HL-60/S4 (cell line): ENCODE data around the gene TFAM.
"Not testable (repeated sequence)": the region's sequence is repeated elsewhere in the genome, so short reads cannot be mapped to it uniquely, and the experiment has no call there.

ENCODE experiments used
- in situ Hi-C: fragments of 300-500 bp; cut with MboI; formaldehyde crosslinking; loops from 2 replicates; pipeline ENCODE4 v1.14.3; 2022; ENCODE audit warnings: low sequenced_read_pairs

TFAM gene

DNA sequence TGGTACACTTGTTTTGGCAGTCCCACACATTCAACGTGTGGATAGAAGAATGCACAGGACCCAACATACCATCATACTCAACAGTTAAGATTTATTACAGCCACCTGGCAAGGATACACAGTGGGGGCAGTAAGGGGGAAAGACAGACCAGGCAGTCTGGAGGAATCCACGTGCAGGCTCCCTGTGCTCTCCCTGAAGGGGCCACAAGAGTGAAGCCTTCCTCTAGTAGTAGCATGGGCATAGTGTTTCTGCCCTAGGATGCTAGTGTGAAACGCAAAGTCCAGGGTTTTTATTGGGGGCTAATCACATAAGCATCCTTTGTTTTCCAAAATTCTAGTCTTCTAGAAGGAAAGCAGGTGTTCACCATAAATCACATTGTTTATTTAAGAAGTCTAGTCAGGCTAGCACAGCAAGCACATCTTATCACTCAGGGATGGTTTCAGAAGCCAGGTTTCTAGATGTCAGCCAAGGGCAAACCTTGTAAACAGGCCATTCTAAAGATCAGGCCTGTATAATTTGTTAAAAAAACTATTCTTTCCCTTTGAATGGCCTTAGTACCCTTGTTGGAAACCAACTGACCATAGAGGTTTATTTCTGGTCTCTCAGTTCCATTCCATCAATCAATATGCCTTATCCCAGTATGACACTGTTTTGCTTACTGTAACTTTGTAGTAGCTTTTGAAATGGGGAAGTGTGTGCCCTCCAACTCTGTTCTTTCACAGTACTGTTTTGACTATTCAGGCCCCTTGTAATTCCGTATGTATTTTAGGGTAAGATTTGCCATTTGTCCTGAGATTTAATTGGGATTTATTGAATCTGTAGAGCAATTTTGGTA is 12.4 kb upstream of the TFAM start:
- in situ Hi-C loops, result no loop called here

DNA sequence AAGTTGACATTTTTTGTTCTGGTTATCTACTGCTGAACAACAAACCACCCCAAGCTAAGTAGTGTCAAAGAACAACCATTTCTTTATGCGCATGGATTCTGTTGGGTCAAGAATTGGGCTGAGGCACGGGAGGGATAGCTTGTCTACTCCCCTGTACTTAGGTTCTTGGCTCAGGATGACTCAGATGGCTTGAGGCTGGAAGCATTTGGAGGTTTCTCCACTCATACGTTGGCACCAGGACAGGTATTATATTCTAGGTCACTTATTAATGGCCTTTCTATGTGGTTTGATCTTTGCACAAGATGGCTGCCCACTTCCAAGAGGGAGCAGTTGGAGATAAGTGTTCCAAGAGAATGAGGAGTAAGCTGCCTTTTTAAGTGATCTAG is 11.8 kb upstream of the TFAM start:
- in situ Hi-C loops, result no loop called here

DNA sequence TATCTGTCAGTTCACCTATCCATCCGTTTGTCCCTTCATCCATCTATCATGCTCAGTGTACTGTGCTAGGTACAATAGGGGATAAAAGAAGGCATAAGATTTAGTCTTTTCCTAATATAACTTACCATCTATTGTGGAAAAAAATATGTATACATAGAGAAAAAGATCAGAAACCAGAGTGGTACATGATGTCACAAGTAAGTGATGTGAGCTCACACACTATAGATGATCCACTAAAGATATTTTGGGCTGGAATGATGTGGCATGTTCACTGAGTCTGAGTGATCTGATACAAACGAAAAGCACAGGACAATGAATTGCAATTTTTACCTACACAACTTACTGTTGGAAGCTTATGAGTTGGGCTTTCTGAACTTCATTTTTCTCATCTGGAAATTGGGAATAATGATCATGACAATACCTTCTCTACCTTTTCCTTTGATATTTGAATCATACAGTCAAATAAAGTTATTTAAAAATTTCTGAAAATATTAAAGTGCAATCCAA is 2.7 kb upstream of the TFAM start:
- in situ Hi-C loops, result no loop called here

DNA sequence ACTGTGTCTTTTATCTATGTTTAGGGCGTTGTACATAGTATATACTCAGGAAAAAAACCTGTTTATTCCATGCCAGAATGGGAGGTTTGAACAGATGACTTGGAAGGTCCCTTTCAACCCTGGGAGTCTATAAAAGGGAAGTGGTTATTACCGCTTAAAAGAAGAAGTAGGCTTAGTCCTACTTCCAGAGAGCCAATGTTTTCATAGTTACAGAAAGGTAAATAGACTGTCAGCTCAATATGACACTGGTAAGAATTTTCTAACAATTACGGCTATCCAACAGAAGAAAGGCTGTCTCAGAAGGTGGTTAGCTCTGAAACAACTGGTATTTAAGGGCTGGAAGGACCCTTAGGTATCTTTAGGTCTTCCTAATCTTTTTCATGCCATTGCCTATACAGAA is 1.1 kb upstream of the TFAM start:
- in situ Hi-C loops, result no loop called here

DNA sequence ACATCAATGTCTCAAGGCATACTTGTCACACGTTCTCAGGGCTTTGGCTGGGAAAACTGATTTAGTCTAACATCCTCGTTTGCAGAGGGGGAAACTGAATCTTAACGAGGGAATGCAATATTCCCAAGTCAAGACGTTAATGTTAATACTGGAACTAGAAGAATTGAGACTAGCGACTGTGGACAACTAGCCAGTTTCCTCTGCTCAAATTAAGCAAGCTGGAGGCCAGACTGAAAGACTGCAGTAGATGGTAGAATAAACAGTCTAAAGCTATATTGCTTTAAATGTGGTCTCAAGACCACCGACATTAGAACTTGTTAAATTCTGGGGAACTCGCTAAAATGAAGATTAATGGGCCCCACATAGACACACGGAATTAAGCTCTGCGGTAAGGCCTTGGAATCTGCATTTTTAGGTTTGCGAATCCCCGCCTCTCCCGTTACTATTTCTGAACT is 639 bp upstream of the TFAM start:
- in situ Hi-C loops, result no loop called here

DNA sequence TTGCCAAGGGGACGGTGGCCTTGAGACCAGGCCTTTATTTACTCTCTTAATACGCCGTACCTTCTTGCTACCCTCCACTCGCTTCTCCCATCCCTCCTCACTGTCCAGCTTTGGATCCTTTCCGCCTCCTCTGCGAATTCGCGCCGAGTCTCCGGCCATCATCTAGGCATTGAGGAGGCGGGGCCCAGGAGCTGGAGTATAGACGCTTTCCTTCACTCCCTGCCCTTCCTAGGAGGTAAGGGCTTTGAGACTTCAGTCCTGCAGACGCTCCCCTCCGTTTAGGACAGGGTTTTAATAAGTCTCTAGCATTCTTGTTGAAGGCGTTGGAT is 538 bp downstream of the TFAM start:
- in situ Hi-C loops, result no loop called here

DNA sequence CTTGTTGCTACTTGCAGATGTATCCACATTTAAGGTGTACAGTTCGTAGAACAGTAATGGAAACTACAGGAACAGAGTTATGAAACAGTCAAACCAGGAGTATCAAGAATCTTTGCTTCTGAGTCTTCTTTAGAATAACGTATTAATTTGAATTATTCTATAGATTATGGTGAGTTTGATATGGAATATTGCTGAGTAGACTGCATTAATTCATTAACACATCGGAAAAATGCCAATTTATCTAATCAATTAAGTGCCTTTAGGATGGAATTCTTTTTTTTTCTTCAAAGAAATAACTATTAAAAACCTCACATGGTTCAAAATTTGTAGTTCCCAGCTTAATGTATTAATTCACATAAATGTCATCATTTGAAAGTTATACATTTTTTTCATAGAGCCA is 3.8 kb downstream of the TFAM start:
- in situ Hi-C loops, result no loop called here

DNA sequence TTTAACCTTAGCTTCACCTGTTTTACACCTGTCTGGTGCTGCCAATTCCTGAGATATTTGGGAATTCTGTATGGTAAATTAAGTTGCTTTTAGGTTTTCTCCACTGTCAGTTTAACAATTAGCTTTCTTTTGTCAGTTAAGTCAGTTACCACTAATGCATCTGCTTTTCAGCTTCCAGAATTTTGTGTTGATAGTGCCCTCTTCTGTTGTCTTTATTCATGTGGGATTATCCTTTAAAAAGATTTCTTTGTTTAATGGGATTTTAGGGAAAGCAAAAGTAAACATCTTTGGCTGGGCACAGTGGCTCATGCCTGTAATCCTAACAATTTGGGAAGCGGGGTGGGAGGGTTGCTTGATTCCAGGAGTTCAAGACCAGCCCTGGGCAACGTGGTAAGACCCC is 8.1 kb downstream of the TFAM start:
- in situ Hi-C loops, result no loop called here

DNA sequence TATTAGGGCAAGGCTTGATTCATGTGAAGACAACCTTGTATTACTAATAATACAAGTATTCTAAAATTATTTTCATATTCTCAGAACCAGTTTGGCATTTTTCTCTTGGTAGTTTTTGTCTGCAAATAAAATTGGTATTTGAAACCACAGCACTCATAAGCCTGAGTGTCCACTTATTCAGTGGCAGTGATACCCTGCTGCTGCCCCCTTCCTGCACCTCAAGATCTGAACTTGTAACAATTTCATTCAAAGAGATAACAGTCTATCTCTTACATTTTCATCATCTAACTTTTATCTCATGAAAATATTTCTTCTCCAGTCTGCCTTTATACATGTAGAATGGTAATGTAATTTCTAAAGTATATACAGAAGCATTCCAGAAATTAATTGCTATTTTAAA is 9.3 kb downstream of the TFAM start:
- in situ Hi-C loops, result no loop called here

DNA sequence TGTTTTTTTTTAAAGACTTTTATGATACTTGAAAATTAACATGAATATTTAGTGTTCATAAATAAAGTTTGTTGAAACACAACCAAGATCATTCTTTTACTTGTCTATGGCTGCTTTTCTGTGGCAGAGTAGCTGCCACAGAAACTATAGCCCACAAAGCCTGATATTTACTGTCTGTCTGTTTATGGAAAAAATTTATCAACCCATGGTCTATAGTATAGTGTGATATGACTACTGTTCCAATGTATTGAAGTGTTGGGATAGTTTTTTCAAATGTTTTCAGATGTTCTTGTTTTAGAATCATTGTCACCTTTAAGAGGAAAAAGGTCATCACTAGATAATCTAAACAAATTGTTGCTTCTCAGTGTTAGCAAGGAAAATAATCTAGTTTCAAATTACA is 10.8 kb downstream of the TFAM start:
- in situ Hi-C loops, result no loop called here

DNA sequence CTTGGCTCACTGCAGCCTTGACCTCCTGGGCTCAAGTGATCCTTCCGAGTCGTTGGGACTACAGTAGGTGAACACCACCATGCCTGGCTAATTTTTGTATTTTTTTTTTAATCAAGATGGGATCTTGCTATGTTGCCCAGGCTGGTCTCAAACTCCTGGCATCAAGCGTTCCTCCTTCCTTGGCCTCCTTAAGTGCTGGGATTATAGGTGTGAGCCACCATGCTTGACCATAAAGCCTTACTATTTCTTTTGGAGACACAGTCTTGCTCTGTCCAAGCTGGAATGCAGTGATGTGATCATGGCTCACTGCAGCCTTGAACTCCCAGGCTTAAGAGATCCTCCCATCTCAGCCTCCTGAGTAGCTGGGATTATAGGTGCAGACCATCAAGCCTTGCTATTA is 12.6 kb downstream of the TFAM start:
- in situ Hi-C loops, result no loop called here

DNA sequence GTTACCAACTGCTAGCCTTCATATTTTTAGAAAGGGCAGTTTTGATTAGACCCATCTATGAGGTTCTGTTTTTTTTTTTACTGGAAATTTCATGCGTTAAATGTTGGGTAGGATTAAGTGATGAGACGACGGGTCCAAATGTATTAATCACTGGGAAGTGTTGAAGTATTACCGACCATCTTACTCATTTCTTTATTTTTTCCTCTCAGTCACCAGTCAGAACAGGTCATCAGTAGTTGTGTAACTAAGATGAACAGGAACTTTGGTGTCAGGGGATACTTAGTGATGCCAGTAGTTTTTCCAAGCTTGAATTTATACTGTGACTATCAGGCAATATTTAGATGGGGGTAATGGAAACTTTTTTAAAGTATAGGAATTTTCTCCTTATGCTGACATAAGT is 14.2 kb downstream of the TFAM start:
- in situ Hi-C loops, result no loop called here

DNA sequence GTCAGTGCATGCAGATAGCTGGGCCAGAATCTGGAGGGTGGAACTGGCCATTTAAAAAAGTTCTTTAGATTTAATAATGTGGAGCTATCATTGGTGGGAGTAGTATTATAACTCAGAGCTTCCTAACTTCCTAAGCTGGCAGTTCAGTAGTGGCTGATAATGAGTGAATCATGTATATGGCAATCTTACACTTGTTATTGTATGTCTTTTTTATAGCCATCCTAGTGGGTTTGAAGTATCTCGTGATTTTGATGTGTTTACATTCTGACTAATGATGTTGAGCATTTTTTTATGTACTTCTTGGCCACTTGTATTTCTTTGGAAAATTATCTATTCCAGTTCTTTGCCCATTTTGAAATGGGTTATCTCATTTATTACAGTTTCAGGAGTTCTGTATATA is 15.4 kb downstream of the TFAM start:
- in situ Hi-C loops, result no loop called here

DNA sequence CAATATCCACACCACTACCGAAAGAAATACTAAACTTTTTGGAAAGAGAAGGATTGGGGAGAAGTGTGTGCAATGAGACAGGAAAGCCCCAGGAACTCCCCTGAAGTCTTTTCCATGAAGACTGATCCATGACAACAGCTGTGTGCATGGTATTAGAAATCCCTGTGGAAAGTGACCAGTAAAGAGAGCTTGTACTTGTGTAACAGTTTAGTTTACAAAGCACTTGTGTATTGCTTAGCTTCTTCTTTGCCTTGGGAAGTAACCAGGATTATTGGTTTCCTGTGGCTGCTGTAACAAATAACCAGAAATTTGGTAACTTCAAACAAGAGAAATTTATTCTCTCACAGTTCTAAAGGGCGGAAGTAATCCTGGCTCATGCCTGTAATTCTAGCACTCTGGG is 18.8 kb downstream of the TFAM start:
- in situ Hi-C loops, result no loop called here

DNA sequence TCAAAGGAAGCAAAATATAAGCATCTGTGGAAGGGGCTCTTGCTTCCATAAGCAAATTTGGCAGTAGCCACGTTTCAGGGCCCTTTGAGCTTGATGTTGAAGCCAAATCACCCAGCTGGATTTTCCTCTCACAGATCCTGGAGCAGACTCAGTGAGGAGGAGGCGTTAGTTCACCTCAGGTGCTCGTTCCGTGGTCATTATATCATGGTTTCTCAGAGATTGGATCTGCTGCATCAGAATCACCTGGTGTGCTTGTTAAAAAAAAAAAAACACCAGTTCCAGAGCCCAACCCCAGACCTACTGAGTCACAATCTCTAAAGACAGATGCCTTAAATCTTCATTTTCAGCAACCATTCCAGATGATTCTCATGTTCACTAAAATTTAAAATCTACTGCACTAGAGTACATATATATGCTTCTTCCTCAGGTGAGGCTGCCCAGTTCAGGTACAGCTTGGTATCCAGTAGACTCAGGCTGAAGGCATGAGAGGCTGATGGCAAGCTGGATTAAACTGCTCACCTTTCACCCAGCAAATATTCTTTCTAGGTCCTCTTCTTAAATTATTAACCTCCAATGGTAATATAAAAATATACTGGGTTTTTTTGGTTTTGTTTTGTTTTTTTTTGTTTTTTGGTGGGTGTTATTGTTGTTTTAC is 24.9 kb downstream of the TFAM start:
- in situ Hi-C loops, result no loop called here

DNA sequence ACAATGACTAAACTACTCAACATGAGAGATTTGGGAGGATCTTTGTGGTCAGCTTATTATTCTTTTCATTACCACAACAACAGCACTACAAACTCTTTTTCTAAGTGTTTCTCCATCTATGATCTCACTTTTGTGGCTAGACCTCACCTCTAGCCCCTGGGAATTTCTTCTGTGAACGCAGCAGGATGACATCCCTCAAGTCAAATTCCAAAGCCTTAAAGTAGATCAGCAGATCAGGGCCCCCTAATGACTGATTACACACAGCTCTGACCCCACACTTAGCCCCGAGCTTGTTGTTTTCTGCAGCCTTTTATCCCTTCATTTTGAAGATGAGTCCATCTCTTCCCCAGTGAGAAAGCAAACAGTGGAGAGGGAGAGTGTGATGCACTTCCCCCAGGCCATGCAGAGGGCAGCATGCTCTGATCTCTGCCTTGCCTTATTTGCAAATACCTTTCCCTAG is 27.3 kb downstream of the TFAM start:
- in situ Hi-C loops, result no loop called here

DNA sequence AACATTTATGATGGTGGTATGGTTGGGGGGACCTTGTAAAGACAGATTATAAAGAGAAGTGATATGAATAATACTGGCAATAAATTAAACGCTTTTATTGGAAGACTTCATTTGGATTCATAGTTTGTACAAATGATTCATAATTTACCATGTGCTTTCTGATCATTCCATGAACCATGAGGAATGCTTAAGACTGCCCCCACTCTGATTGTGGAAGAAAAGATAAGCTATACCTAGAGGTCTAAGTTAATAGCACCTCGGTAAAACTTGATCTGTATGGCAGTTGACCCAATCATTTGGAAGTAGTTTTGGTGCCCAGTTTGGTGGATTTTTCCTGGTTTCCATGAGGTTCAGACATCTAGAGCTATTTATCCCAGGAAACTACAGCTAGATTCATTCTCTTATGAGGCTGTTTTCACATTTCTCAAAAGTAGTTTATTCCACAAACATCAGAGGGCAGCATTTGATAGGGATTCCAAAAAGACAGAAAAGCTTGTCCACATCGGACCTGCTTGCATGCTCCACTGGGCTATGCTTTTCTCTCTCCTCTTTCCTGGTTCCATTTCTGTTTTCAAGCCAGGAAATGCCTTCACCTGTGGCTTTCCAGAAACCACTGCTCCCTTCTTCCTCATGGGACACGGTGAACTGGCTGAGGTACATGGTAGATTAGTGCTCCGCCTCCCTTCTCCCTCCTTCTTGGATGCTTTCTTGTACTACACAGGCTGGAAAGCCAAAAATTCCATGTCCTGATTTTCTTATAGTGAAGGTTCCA is 29.2 kb downstream of the TFAM start:
- in situ Hi-C loops, result no loop called here

DNA sequence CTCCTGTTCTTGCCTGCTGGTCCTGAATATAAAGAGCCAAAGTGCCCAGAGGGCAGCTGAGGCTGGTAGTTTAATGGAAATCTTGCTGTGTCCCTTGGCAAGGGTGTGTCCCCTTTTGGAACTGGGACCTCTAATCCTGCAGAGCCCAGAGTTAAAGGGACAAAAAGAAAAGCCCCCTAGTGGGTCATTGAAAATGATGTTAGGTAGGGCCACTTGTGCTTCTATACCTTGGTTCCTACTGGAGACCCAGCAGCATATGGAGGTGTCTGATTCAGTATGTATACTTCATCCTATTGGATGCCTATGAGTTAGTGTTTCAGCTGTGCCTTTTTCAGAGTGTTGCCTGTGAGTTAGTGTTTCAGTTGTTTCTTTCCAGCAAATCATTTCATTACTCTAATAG is 30.5 kb downstream of the TFAM start:
- in situ Hi-C loops, result no loop called here

DNA sequence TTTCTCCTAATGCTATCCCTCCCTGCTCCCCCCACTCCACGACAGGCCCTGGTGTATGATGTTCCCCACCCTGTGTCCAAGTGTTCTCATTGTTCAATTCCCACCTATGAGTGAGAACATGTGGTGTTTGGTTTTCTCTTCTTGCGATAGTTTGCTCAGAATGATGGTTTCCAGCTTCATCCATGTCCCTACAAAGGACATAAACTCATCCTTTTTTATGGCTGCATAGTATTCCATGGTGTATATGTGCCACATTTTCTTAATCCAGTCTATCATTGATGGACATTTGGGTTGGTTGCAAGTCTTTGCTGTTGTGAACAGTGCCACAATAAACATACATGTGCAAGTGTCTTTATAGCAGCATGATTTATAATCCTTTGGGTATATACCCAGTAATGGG is 32.7 kb downstream of the TFAM start:
- in situ Hi-C loops, result not testable (repeated sequence)

DNA sequence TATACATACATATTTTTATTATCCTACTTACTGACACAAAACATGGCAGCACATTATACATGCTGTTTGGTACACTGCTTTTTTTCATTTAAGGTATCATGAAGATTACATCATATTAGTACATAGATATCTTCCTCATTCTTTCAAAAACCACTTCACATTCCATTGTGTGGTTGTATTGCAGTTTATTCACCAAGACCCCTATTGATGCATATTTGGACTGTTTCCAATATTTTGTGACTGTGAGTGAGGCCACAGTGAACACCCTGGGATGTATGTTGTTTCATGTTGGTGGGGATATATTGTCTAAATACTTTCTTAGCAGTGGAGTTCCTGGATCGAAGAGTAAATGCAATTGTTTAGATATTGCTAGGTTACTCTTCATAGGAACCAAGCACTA is 39.0 kb downstream of the TFAM start:
- in situ Hi-C loops, result no loop called here

DNA sequence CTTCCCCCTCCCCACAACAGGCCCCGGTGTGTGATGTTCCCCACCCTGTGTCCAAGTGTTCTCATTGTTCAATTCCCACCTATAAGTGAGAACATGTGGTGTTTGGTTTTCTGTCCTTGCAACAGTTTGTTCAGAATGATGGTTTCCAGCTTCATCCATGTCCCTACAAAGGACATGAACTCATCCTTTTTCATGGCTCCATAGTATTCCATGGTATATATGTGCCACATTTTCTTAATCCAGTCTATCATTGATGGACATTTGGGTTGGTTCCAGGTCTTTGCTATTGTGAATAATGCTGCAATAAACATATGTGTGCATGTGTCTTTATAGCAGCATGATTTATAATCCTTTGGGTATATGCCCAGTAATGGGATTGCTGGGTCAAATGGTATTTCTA is 43.2 kb downstream of the TFAM start:
- in situ Hi-C loops, result not testable (repeated sequence)

DNA sequence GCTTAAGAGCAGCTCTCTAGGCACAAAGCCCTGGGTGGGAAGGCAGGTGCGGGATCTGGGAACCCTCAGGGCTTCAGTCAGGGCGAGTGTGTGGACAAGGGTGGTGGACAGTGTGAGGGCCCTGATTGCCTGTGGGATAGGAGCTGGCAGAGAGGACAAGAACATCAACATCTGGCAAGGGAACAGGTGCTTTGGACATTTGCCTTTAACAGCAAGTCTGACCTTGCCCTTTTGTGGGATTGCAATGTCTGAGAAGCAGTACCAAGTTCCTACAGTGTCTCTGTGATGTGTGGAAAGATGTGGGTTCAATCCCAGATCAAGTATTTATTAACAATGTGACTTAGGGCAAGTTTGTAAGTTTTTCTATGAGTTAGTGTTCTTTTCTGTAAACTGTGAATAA is 46.7 kb downstream of the TFAM start:
- in situ Hi-C loops, result no loop called here
